Measurements from ENCODE around the gene B4GALT3.

B4GALT3 gene

DNA sequence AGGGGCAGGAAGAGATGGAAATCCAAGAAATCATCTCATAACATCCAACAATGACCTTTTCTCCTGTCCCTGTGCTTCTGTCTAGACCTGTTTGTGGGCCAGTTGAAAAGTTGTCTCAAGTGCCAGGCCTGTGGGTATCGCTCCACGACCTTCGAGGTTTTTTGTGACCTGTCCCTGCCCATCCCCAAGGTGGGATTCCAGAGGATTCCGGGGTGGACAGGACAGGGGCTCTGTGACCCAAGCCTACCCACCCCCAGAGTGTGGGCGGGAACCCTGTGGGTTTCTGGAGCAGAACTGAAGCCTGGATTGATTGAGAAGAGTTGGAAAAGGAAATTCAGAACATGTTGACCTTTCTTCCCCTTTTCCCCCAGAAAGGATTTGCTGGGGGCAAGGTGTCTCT, 13.5 kb downstream of the B4GALT3 start:
- no peak for DNase-seq (ENCODE audit: low read depth)

GRCh38 chr1:161162806-161163205, 14.5 kb downstream of the B4GALT3 start:
- DNase-seq (ENCODE audit: low read depth): no peak

DNA sequence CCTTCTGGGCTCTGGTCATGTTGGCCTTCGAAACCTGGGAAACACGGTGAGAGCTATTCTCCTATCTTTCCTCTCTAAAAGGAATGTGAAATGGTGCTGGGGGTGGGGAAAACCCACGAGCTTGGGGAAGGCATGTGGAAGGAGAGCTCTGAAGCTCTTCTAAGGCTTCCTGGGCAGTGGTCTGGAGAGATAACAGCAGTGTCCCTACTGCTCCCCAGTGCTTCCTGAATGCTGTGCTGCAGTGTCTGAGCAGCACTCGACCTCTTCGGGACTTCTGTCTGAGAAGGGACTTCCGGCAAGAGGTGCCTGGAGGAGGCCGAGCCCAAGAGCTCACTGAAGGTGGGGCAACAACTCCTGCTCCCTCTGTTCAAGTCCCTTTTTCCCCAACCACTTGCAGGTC, 15.3 kb downstream of the B4GALT3 start:
- DNase-seq (ENCODE audit: low read depth): no peak

DNA sequence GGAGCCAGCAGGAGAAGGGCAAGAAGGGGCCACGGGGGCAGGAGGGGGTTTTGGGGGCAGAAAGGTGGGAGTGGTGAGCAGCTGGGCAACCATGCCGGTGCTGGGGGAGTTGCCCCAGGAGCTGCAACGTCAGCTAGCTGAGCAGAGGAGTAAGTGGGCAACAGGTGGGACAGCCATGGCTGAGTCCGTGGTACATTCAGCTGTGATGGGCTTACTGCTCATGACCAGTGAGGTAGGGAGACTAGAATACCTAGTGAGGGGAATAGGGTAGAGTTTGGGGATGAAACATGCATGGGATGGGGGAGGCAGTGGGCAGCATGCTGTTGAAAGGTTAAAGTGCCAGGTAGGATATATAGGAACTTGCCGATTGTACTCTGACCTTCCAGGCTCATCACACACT, 15.7 kb downstream of the B4GALT3 start:
- DNase-seq (ENCODE audit: low read depth): no peak

GRCh38 chr1:161160671-161161145, 16.6 kb downstream of the B4GALT3 start:
- no peak for DNase-seq (ENCODE audit: low read depth)

GRCh38 chr1:161159913-161160243, 17.4 kb downstream of the B4GALT3 start:
- DNase-seq (ENCODE audit: low read depth): no peak

GRCh38 chr1:161159087-161159912, 18.0 kb downstream of the B4GALT3 start, which contains the start of gene USP21:
Gene USP21, plus strand, starts transcription at chr1:161159500. Its CDS starts 1,141 bp downstream, at chr1:161160641.
- peak; percentile 87 for DNase-seq (ENCODE audit: low read depth)

- no peak for DNase-seq (ENCODE audit: low read depth)
Measured at GRCh38 chr1:161158316-161159010, 18.8 kb downstream of the B4GALT3 start.

DNA sequence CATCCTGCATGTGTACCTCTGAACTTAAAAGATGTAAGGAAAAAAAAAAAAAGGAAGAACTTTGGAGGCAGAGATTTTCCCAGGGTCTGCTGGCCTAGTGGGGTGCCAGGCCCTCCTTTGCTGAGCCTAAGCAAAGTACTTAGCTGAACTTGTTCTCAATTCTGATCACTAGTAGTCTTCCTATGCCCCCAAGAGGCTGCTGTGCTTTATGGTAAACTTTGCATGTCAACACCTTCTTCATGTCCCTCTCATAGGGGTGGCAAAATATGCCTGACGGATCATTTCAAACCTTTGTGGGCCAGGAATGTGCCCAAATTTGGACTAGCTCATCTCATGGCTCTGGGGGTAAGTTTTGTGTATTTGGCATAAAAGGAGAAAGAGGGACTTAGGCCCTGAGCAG, 19.4 kb downstream of the B4GALT3 start:
- no peak for DNase-seq (ENCODE audit: low read depth)

GRCh38 chr1:161153682-161154337, 23.5 kb downstream of the B4GALT3 start, which contains the start of gene UFC1:
Gene UFC1, plus strand, starts transcription at chr1:161153978. Its CDS starts 20 bp downstream, at chr1:161153998.
- peak; percentile 64 for DNase-seq (ENCODE audit: low read depth)

GRCh38 chr1:161153176-161153575, 24.1 kb downstream of the B4GALT3 start:
- no peak for DNase-seq (ENCODE audit: low read depth)

DNA sequence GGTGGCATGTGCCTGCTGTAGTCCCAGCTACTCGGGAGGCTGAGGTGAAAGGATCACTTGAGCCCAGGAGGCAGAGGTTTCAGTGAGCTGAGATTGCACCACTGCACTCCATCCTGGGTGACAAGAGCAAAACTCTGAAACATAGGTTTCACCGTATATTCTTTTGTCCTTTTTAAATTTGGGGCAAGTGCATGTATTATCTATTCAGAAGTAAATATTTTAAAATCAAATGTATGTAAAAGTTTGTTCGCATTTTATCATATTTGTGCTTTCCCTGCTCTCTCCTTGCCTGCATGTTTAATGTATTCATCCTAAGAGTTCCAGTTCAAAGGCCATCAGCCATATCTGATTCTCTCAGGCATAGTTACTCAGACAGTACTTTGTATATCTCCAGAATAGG, 31.5 kb downstream of the B4GALT3 start:
- no peak for DNase-seq (ENCODE audit: low read depth)

DNA sequence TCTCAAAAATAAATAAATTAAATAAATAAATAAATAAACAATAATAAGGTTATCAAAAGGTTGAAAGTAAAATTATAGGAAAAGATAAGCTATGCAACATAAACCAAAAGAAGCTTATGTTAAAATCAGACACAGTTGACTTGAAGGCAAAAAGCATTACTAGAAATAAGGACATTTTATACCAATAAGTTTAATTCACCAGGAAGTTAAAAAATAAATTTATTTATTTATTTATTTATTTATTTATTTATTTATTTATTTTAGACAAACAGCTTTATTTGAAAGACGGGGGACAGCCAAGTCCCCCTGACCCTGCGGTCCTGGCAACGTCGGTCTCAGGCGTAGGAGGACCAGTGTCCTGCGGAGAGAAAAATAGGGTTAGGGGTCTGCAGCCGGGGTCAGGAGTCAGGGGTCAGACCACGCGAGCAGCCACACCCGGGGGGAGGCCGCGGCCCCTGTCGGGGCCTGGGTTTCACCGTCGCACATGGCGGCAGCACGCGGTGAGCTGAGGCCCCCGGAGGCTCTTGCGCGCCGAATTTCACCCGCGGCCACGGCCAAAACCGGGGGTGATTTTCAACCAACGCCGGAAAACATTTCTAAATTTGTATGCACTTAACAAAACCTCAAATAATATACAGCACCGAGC, 36.4 kb downstream of the B4GALT3 start:
- DNase-seq (ENCODE audit: low read depth): no peak

GRCh38 chr1:161139766-161140165, 37.5 kb downstream of the B4GALT3 start:
- DNase-seq (ENCODE audit: low read depth): no peak

- DNase-seq (ENCODE audit: low read depth): no peak
Measured at GRCh38 chr1:161138431-161138830, 38.9 kb downstream of the B4GALT3 start.

DNA sequence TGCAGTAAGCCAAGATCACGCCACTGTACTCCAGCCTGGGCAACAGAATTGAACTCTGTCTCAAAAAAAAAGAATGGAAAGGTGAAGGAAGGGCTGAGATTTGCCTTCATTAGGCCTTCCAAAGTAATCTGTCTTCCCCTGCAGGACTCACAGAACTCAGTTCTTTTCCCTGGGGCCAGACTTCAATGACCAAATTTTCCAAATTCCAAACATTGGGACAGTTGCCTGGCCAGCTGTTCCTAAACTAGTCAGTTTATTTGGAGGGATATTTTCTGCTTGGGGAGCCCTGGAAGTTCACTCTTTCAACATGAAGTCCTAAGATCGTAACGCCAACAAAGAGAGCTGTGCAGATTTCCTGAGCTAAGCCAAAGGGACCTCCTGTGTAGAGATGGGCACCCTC, 39.4 kb downstream of the B4GALT3 start:
- DNase-seq (ENCODE audit: low read depth): no peak

GRCh38 chr1:161133220-161133740, 44.0 kb downstream of the B4GALT3 start:
- DNase-seq (ENCODE audit: low read depth): no peak

GRCh38 chr1:161132410-161133219, 44.7 kb downstream of the B4GALT3 start, which contains the start of gene DEDD:
Gene DEDD, minus strand, starts transcription at chr1:161132667. Its CDS starts 8,205 bp downstream, at chr1:161124462.
- DNase-seq (ENCODE audit: low read depth): peak; percentile 82

- no peak for DNase-seq (ENCODE audit: low read depth)
Measured at GRCh38 chr1:161131523-161132409, 45.5 kb downstream of the B4GALT3 start.

GRCh38 chr1:161130266-161130665, 47.0 kb downstream of the B4GALT3 start:
- DNase-seq (ENCODE audit: low read depth): no peak
